Right lobe of liver (tissue), 4 donors: ENCODE measurements around the gene TMEM266.

Source experiments
- CTCF ChIP-seq, 4 donors: fragments of 200-600 bp in 3 of 4; fragments of 450-650 bp in 1 of 4; IDR thresholded peaks; one replicate each; pipeline versions ENCODE4 v1.5.1 to v1.8.0; 2016 to 2022; ENCODE audit warnings: antibody characterized with exemption in 4 of 4, mild to moderate bottlenecking in 2 of 4
- POLR2A ChIP-seq: fragments of 450-650 bp; IDR thresholded peaks from one replicate; pipeline ENCODE4 v1.6.1; 2017; ENCODE audit warnings: antibody characterized with exemption, mild to moderate bottlenecking
- donor health status: DM: no; HTN: no; CAD: no.
- donor health status: DM: no; HTN: no; CAD: no.
- donor health status: DM: no; HTN: yes; CAD: no.

GRCh38 chr15:76174654-76175053 is 114.9 kb downstream of the TMEM266 start:
- TF ChIP-seq CTCF (IDR thresholded peaks at IDR 0.05) (no peak), POLR2A (no peak)
